Epithelial cell of proximal tubule (primary cell): ENCODE data around the gene CBARP. TPM values are rescaled to one million over a fixed set of nuclear protein-coding genes. Genes with fewer than 3 reads are reported as not detected.

Source experiments
- DNase-seq: peaks from one replicate; pipeline ENCODE4 v3.0.0-alpha.2; 2011; ENCODE audit warnings: low read depth
- H3K4me3 ChIP-seq: 2 replicates; pipeline ENCODE4 v1.5.1; 2011; ENCODE audit warnings: low read depth, mild to moderate bottlenecking, low read length
- total RNA-seq: library from RNA; depleted of rRNA; stranded (reverse); fragments of >200 nt; gene quantifications from 2 replicates; pipeline ENCODE4 v1.2.3, GENCODE V29; 2015
- TF ChIP-seq, protein P1 (sequence below): conservative IDR thresholded peaks from 2 replicates; pipeline ENCODE4 v1.5.1; 2012; ENCODE audit warnings: low read depth, mild to moderate bottlenecking, low read length

Gene CBARP
- total RNA-seq, 1 donor from 2014 or later = 9.7 TPM

DNA sequence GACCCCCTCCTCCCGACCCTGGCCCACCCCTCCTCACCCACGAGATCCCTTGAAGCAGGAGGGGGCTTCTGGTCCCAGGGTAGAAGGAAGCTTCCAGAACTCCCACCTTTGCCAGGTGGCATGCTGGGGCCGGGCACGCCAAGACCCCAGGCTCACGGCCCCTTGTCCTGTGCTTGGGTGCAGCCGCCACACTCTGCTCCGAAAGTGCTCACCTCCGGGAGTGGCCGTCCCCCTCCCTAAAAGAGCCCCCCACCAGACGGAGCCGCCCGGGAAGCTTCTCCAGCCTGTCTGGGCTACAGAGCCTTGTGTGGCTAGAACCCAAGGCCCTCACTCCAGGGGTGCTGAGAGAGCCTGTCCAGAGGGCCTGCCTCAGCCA lies 46.1 kb upstream of the CBARP start:
- no peak for DNase-seq
- H3K4me3 ChIP-seq = no peak overlapping the region
- TF ChIP-seq, protein P1, sequence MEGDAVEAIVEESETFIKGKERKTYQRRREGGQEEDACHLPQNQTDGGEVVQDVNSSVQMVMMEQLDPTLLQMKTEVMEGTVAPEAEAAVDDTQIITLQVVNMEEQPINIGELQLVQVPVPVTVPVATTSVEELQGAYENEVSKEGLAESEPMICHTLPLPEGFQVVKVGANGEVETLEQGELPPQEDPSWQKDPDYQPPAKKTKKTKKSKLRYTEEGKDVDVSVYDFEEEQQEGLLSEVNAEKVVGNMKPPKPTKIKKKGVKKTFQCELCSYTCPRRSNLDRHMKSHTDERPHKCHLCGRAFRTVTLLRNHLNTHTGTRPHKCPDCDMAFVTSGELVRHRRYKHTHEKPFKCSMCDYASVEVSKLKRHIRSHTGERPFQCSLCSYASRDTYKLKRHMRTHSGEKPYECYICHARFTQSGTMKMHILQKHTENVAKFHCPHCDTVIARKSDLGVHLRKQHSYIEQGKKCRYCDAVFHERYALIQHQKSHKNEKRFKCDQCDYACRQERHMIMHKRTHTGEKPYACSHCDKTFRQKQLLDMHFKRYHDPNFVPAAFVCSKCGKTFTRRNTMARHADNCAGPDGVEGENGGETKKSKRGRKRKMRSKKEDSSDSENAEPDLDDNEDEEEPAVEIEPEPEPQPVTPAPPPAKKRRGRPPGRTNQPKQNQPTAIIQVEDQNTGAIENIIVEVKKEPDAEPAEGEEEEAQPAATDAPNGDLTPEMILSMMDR = no peak

DNA sequence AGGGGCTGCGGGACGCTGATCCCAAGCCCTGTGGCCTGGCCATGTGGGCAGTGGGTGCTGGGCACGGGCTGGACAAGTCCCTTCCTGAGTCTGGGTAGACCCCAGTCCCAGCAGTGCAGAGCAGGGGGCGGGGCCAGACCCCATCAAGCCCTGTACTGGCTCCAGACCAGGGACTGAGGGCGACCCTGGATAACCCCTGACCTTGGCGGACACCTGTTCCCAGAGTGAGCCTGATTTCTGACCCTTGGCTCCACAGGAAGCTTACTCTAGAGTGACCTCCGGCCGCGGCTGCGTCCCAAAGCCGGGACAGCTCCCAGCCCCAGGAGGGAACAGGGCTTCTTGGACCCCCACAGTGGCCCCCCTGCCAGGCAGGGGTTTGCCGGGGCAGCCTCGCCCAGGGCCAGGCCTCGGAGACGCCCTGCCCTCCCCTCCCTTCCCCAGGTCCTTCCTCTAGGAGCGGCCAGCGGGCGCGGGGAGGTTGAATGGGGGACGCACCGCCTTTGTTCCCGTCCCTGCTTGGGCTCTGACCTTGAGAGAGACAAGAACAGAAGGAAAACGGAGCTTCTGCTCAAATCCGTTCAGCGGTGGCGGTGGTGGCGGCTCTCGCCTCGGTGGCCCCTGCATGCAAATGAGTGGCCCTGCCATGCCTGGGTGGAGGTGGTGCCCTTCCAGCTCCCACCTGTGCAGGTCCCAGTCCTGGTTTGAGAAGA lies 45.6 kb upstream of the CBARP start:
- TF ChIP-seq, protein P1 = no peak
- no peak overlapping the region for H3K4me3 ChIP-seq
- DNase-seq = no peak

DNA sequence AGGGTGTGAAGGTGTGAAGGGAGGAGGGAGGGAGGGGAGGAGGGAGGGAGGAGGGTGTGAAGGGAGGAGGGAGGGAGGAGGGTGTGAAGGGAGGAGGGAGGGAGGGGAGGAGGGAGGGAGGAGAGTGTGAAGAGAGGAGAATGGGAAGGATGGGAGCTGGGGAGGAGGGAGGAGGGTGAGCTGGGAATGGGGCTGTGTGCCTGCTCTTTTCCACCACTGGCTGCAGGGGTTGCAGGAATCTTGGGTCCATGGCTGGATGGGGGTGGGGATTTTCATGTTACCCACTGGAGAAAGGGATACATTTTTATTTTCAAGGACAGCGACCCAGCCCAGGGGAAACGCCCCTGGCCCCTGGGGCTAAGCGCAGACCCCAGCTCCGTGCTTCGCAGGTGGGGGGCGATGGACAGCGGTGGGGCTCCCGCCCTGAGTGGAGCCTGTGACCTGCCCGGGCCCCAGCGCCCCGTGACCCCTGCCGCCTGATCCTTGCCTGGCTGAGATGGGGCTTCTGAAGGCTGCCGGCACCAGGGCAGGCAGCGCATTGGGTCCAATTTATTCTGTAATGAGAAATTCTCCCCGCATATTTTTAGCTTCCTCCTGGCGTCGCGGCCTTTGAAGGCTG lies 44.9 kb upstream of the CBARP start:
- DNase-seq = no peak
- TF ChIP-seq, protein P1 = no peak
- H3K4me3 ChIP-seq = no peak overlapping the region

DNA sequence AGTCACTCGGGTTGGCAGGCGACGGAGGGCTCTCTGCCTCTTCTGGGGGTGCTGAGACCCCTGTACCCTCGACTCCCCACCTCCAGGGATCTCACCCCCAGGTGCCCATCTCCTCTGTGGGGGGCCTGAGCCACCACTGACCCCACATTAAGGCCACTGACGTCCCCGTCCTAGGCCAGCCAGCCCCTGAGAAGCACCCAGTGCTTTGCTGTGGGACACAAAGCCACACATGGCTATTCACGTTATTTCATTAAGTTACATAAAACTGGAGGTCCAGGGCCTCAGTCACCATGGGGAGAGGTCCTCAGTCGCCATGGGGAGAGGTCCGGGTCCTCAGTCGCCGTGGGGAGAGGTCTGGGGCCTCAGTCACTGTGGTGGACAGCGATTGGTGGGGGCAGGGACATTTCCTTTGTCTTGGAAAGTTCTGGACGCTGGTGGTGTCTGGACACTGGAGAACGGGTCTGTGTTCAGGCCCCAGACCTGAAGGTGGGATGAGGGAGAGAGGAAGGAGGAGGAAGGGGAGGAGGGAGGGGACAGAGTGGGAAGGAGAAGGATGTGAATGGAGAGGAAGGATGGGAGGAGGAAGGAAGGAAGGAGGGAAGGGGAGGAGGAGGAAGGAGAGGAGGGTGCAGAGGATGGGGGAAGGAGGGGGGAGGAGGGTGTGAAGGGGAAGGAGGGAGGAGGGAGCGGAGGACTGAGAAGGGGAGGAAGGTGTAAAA lies 43.9 kb upstream of the CBARP start:
- no peak for DNase-seq
- no peak overlapping the region for H3K4me3 ChIP-seq
- TF ChIP-seq, protein P1 = no peak

DNA sequence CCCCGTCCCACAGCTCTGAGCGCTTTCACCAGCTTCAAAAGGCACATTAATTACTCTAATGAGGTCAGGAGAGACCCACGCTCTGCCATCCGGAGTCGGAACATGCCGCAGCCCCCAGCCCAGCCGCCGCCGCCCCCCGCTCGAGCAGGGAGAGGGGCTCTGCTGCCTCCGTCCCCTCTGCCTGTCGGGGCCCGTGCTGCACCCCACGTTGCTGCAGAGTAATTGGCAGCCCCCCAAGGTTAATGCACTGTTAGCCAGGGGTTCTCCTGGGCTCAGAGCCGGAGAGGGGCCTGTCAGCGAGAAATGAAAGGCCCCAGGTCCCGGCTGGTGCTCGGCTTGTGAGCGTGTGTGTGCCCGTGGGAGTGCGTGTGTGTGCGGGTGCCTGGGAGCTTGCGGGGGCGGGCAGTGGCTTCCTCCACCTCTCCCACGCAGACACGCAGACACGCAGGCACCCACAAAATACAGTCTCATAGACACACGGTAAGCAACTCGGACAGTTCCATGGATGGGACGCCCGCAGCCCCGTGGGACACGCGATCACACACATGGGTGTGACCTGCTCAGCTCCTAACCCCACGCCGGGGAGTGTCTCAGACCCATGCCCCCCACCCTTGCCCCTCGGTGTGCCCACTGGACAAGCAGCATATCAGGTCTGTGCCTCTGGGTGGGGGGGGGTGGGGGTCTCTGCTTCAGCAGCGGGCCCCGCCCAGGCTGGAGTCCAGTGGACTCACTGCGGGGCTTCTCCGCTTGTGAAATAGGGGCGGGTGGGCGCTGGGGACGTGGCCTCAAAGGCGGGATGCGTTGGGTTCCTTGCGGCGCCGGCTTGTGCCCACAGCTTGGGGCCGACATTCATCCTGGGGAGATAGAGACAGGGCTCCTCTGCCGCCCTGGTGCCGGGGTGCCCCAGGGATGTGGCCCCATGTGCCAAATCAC lies 43.1 kb upstream of the CBARP start:
- no peak for DNase-seq
- no peak overlapping the region for H3K4me3 ChIP-seq
- TF ChIP-seq, protein P1 = no peak

DNA sequence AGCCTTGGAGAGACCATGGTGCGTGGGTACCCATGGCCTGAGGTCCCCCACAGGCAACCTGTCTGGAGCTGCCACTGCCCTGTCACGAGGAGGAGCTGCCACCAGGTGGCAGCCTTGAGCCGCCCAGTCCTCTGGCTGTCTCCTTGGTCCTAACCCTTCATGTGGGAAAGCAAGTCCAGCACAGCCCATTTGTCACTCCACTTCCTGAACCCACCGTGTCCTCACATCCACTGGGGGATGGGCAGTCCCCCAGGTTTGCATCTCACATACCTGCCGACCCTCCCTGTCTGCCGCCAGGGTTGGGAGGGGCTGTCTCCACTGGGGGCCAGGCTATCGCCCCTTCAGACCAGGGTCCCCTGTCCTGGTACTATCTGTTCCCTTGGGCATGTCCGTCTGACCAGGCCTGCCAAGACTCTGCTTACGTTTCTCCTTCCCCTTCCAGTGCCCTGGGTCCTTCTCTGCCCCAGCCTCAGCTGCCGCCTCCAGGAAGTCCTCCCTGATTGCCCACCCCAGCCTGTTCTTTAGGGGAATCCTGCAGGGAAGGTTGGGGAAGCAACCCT lies 42.1 kb upstream of the CBARP start:
- H3K4me3 ChIP-seq = no peak overlapping the region
- no peak for DNase-seq
- TF ChIP-seq, protein P1 = peak; percentile 95
